ENCODE results near the gene RSPO3.
"Not testable (repeated sequence)": the region's sequence is repeated elsewhere in the genome, so short reads cannot be mapped to it uniquely, and the experiment has no call there.

The RSPO3 gene, protein sequence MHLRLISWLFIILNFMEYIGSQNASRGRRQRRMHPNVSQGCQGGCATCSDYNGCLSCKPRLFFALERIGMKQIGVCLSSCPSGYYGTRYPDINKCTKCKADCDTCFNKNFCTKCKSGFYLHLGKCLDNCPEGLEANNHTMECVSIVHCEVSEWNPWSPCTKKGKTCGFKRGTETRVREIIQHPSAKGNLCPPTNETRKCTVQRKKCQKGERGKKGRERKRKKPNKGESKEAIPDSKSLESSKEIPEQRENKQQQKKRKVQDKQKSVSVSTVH

DNA sequence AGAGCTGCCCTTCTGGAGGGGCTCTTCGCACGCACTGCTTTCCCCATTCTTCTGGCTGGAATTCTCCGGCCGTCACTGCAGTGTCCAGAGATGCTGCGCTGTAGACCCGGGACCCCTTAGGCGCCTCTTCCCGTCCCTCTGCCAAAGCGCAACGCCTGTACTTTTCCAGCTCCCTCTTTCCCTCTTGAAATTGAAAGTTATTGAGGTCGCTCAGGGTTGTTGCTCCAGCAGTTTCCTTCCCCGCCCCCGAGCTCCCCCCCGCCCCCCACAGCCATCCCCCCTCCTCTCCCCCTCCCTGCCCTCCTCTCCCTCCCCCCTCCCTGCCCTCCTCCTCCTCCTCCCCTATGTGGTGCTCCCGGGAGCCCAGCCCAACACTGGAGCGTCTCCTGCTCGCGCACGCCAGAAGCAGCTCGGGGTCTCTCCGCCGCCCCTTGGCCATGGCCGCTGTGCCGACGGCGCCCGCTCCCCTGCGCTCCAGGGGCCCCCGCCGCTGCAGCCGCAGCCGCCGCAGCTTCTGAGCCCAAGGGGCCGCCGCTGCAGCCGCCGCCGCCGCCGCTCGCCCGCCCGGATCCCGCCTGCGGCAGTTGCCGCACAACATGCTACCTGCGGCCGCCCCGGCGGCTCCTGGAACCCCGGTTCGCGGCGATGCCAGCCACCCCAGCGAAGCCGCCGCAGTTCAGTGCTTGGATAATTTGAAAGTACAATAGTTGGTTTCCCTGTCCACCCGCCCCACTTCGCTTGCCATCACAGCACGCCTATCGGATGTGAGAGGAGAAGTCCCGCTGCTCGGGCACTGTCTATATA lies at the start of gene RSPO3:
Gene RSPO3, plus strand, starts transcription at position 374 of the 804 bp plus-strand sequence. CDS start 522 bp downstream, outside the sequence.
- DNase-seq = peak; percentile 11

- no peak for DNase-seq
Observed at GRCh38 chr6:127069659-127070279, 48.7 kb upstream of the RSPO3 start.

- DNase-seq = no peak
Observed at GRCh38 chr6:127073222-127073621, 45.2 kb upstream of the RSPO3 start.

- no peak for DNase-seq
Observed at GRCh38 chr6:127076466-127076865, 42.0 kb upstream of the RSPO3 start.

- DNase-seq = no peak
Observed at GRCh38 chr6:127077886-127078285, 40.6 kb upstream of the RSPO3 start.

- DNase-seq = no peak
Observed at GRCh38 chr6:127078669-127079068, 39.8 kb upstream of the RSPO3 start.

DNA sequence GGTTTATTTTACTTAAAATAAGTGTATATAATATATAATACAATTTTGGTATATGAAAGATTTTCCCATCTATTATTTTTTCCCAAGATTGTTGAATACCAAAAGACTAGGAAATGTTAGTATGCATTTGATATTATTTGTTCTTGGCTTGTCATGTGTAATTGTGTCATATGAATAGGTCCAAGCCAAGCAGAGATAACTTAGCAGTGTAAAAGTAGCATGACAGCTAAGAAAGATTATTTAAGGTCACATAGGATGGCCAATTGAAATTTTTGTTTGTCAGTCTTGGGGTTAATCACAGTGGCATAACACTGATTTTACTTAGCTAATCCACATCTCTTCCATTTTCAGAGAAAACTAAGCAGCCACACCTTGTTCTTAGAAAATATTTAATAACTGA lies 38.8 kb upstream of the RSPO3 start:
- no peak for DNase-seq

GRCh38 chr6:127080081-127080480 lies 38.4 kb upstream of the RSPO3 start:
- no peak for DNase-seq

DNA sequence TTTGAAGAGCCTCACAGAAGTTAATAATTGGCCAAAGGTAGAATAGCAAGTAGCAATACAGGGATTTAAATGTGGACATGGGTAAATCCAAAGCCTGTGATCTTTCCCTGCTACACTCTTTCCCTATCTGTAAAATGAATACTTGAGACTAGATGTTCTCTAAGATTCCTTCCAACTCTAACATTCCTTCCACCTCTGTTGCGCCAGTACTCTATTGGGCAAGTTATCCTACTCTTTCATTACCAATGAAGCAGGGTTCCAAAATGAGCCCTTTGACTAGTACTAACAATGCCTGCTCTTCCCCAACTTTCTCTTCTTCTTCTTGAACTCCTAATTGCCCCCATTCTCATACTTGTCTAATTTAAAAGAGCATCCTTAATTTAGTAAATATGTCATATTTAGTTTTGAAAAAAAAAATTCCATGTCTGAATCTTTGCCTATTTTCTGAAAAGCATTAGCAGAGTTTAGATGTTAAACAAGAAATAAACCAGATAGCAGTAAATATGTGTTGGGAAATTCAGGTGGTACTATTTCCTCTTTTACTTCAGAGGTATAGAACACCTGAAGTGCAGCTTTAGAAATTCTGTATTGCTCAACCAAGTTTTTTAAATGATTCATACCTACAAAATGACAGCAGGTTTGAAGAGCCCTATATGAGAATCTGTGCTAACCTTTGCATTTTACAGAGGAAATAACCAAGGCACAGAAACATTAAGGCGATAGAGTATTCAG lies 35.1 kb upstream of the RSPO3 start:
- no peak for DNase-seq

GRCh38 chr6:127083963-127084310 lies 34.5 kb upstream of the RSPO3 start:
- DNase-seq = no peak

DNA sequence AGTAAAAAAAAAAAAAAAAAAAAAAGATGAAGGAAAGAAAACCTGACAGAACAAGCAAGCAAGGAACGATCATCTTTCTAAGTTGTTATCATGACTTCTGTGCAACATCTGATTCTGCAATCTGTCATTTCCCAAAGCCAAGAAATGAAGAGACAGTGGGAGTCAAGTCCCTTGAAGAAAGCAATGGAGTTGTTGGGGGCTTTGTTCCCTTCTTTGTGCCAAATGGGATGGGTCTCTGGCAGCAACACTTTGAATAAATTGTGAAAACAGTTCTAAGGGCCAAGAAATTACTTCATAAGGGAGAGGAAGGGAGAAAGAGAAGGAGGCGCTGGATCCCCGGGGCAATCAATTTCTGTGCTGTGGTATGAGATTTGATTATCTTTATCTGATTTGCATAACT lies 33.3 kb upstream of the RSPO3 start:
- no peak for DNase-seq

- DNase-seq = no peak
Observed at GRCh38 chr6:127090051-127090450, 28.4 kb upstream of the RSPO3 start.

GRCh38 chr6:127092466-127092865 lies 26.0 kb upstream of the RSPO3 start:
- no peak for DNase-seq

DNA sequence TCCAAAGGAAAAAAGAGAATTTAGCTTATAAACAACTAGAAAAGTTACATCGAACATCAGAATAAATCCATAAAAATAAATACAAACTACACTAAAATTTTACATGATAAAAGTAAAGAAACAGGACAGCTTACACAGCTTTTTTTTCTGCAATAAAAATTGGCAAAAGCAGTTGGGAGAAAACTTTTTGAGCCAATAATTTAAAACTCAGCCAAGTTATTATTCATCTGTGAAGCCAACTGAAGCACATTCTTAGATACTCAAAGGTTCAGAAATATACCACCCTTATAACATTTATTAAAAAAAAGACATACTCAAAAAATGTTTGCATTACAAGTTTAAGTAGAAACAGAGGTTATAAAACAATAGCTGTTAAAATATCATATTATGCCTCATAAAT lies 23.7 kb upstream of the RSPO3 start:
- DNase-seq = no peak

DNA sequence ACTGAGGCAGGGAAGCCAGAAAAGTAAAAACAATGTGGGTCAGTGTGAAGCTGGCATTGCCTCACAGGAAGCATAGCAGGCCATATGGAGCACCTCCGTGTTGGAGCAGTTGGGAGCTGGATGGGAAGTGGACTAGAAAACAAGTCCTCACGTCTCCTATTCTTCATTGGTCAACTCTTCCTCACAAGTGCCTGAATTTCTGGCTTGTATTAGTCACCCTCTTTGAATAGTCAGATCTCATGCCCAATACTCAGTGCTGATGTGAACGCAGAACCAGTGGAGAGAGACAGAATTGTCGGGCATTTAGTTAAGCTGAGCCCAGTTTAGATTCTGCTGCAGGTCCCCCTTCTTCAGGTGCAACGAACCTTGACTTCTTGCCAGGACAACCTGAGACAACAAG lies 22.3 kb upstream of the RSPO3 start:
- no peak for DNase-seq

GRCh38 chr6:127097442-127097841 lies 21.0 kb upstream of the RSPO3 start:
- not testable (repeated sequence) for DNase-seq

GRCh38 chr6:127100510-127101140 lies 17.8 kb upstream of the RSPO3 start:
- DNase-seq = no peak

DNA sequence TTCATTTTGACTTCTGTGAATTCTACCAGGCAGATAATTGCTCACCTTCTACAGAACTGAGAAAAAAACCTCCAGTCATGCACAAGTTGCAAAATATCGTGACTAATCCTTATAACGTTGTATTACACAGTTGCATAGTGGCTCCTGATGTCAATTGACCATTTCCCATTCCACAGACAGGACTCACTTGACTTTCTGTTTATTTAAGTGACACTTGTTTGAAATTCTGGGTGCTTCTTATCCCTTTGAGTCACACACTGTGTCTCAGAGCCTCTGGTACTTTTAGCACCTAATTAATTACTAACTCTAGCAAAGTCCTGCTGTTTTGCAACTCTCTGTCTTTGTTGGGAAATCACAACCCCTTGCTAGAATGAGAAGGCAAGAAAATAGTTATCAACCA lies 16.2 kb upstream of the RSPO3 start:
- DNase-seq = no peak

GRCh38 chr6:127102859-127103258 lies 15.6 kb upstream of the RSPO3 start:
- DNase-seq = no peak

- DNase-seq = no peak
Observed at GRCh38 chr6:127103482-127103881, 15.0 kb upstream of the RSPO3 start.

- no peak for DNase-seq
Observed at GRCh38 chr6:127107916-127108315, 10.6 kb upstream of the RSPO3 start.

- DNase-seq = no peak
Observed at GRCh38 chr6:127110712-127111111, 7.8 kb upstream of the RSPO3 start.

- no peak for DNase-seq
Observed at GRCh38 chr6:127111526-127111925, 6.9 kb upstream of the RSPO3 start.
